CD8-positive, alpha-beta memory T cell (primary cell): ENCODE measurements around the gene MT1X. TPM values are rescaled to one million over a fixed set of nuclear protein-coding genes. Genes with fewer than 3 reads are reported as not detected.
A peak's percentile ranks its signal among the peaks of the same experiment; 100 is the strongest.

ENCODE experiments used
- CTCF ChIA-PET: fragments of 350-600 bp; sonication (Branson Sonifier 250); formaldehyde crosslinking; loops from one replicate; lab custom pipeline; 2021; ENCODE audit warnings: antibody characterized with exemption; lab: Charles Lee
- POLR2A ChIA-PET: fragments of 350-600 bp; sonication (Branson Sonifier 250); formaldehyde crosslinking; loops from one replicate; lab custom pipeline; 2021; ENCODE audit warnings: antibody characterized with exemption; lab: Charles Lee
- DNase-seq, 5 donors: peaks; one replicate each; pipeline versions ENCODE4 v3.0.0 to v3.0.0-alpha.2; 2020 to 2022; ENCODE audit warnings: mixed read lengths in 1 of 5
- H3K27ac ChIP-seq: one replicate; pipeline ENCODE4 v1.7.0; 2013; ENCODE audit warnings: low read depth, mild to moderate bottlenecking, low read length, moderate library complexity
- H3K27me3 ChIP-seq: 2 replicates; pipeline ENCODE4 v1.7.0; 2013; ENCODE audit warnings: low read length, mild to moderate bottlenecking; ENCODE audit not compliant: insufficient read depth, poor library complexity, severe bottlenecking
- H3K36me3 ChIP-seq: 2 replicates; pipeline ENCODE4 v1.7.0; 2013; ENCODE audit warnings: mild to moderate bottlenecking, low read length, moderate library complexity; ENCODE audit not compliant: insufficient read depth
- H3K4me1 ChIP-seq: 2 replicates; pipeline ENCODE4 v1.7.0; 2013; ENCODE audit warnings: mild to moderate bottlenecking, low read length, moderate library complexity; ENCODE audit not compliant: insufficient read depth
- H3K4me3 ChIP-seq: 2 replicates; pipeline ENCODE4 v1.7.0; 2013; ENCODE audit warnings: mild to moderate bottlenecking, low read length
- H3K9me3 ChIP-seq: 2 replicates; pipeline ENCODE4 v1.7.0; 2013; ENCODE audit warnings: mild to moderate bottlenecking, low read length
- H3K27ac Mint-ChIP-seq, 8 donors: one replicate each; pipeline ENCODE4 v1.8.0; 2020 to 2021; ENCODE audit warnings: mixed read lengths in 8 of 8, mild to moderate bottlenecking in 6 of 8, inconsistent platforms in 3 of 8, moderate library complexity in 3 of 8
- H3K27me3 Mint-ChIP-seq, 2 donors: one replicate each; pipeline ENCODE4 v1.8.0; 2020 to 2021; ENCODE audit warnings: mixed read lengths in 2 of 2, mild to moderate bottlenecking in 1 of 2, moderate library complexity in 1 of 2
- H3K36me3 Mint-ChIP-seq, 3 donors: one replicate each; pipeline ENCODE4 v1.8.0; 2020 to 2021; ENCODE audit warnings: mixed read lengths in 3 of 3, inconsistent platforms in 1 of 3, mild to moderate bottlenecking in 1 of 3
- H3K4me1 Mint-ChIP-seq, 3 donors: one replicate each; pipeline ENCODE4 v1.8.0; 2020 to 2021; ENCODE audit warnings: mixed read lengths in 3 of 3, inconsistent platforms in 1 of 3, mild to moderate bottlenecking in 1 of 3
- H3K4me3 Mint-ChIP-seq, 7 donors: one replicate each; pipeline ENCODE4 v1.8.0; 2020 to 2021; ENCODE audit warnings: mixed read lengths in 7 of 7, mild to moderate bottlenecking in 6 of 7, moderate library complexity in 4 of 7, inconsistent platforms in 2 of 7
- H3K9me3 Mint-ChIP-seq, 5 donors: one replicate each; pipeline ENCODE4 v1.8.0; 2020 to 2022; ENCODE audit warnings: mixed read lengths in 5 of 5, mild to moderate bottlenecking in 3 of 5, moderate library complexity in 2 of 5, inconsistent platforms in 1 of 5
- polyA plus RNA-seq: library from polyadenylated mRNA; unstranded; fragments of 300-500 nt; fragmentation: Illumina TruSeq; gene quantifications from one replicate; pipeline ENCODE4 v1.2.3, GENCODE V29; 2021
- total RNA-seq, 2 experiments: library from RNA; stranded (reverse); gene quantifications; one replicate each; pipeline ENCODE4 v1.2.3, GENCODE V29; 2021

MT1X gene
- total and polyA plus RNA-seq, 3 experiments from 2014 or later, result 85.4 to 181 (median 93.8) TPM

DNA sequence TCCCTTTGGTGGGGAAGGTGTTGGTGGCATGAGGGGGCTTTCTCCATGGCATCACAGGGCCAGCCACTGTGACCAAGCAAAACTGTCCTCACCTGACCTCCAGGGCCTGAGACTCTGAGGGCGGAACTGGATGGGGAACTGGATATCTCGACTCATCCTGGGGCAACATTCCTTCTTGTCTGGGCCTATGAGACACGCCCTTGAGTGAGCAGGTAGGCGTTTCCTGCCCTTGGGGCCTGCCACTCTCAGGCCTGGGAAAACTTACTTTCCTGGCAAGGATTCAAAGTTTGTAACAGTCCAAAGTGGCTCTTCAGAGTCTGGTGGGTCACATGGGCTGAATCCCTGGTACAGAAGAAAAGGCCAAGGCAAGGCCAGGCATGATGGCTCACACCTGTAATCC is 9.6 kb downstream of the MT1X start:
- Histone ChIP-seq H3K27me3 (no peaks in the 10 kb centered on the region), H3K4me1 (no peaks in the 10 kb centered on the region), H3K27ac (no peak overlapping the region), H3K9me3 (no peaks in the 10 kb centered on the region), H3K36me3 (no peaks in the 10 kb centered on the region), H3K4me3 (no peak overlapping the region)
- Mint-ChIP-seq H3K9me3 (no peaks in the 10 kb centered on the region), H3K4me3 (no peak overlapping the region), H3K27me3 (peaks cover 2 to 5% of the 10 kb centered on the region in 2 donors), H3K36me3 (no peaks in the 10 kb centered on the region), H3K4me1 (no peaks in the 10 kb centered on the region), H3K27ac (no peak overlapping the region)
- ChIA-PET CTCF (interaction anchor here (2.6 kb wide), 1 partner anchor 10 kb away, joined by 11 read pairs; no protein-coding TSS in a partner anchor), POLR2A (no interaction called here)
- no peak for DNase-seq

DNA sequence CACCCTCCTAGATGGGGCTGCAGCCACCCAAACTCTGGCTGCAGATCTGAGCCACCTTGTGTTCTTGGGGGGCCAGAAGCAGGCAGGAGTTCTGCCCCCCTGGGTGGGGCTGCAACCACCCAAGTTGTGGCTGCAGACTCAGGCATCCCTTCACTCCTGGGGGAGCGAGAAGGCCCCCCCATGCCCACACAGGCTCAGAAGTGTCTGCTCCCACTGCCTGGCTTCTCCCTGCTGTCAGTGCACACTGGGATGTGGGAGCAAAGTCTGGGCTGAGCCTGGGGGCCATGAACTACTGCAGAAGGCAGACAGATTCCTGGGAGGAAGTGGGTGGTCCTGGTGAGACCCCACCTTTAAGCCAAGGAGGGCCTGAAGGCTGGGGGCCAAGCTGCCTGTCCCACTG is 13.0 kb downstream of the MT1X start:
- CTCF ChIA-PET, result interaction anchor here (0.7 to 1.3 kb wide), 3 partner anchors 9 to 117 kb away, joined by 3 to 5 read pairs (median 3); no protein-coding TSS in a partner anchor
- Mint-ChIP-seq H3K27me3 (peaks cover 2 to 5% of the 10 kb centered on the region in 2 donors), H3K4me3 (no peak overlapping the region), H3K36me3 (peaks cover 0 to 6% (median 0%) of the 10 kb centered on the region in 3 donors), H3K27ac (no peak overlapping the region), H3K4me1 (no peaks in the 10 kb centered on the region), H3K9me3 (peaks cover 0 to 2% (median 0%) of the 10 kb centered on the region in 5 donors)
- Histone ChIP-seq H3K9me3 (no peaks in the 10 kb centered on the region), H3K27me3 (no peaks in the 10 kb centered on the region), H3K4me3 (no peak overlapping the region), H3K4me1 (no peaks in the 10 kb centered on the region), H3K27ac (no peak overlapping the region), H3K36me3 (no peaks in the 10 kb centered on the region)
- no peak for DNase-seq
- POLR2A ChIA-PET, result no interaction called here

DNA sequence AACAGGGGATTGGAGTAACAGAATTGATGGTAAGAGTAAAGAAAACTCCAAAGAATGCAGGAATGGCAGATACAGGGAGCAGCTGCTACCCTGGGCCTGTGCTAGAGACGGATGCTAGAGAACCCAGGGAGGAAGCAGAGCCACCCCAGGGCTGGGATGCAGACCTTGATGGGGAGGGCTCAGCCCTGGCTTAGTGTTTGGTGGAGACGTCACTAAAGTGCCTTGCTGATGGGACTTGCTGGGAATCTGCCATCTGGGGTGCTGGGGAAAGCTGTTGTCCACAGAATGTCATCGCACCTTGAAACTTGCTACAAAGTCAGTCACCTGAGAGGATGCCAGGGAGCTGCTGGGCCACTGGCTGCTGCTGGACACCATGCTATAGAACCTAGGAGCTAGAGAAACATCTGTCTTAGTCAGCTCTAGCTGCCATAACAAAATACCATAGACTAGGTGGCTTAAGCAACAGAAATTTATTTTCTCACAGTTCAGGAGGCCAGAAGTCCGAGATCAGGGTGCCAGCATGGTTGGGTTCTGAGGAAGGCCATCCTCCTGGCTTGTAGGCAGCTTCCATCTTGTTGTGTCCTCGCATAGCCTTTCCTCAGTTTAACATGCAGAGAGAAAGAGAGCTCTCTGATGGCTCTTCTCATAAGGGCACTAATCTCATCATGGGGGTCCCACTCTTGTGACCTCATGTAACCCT is 15.3 kb downstream of the MT1X start:
- H3K4me3 Mint-ChIP-seq, result no peak overlapping the region
- H3K4me1 Mint-ChIP-seq, result peaks cover 6 to 11% (median 10%) of the 10 kb centered on the region in 3 donors
- Histone ChIP-seq H3K27ac (no peak overlapping the region), H3K4me3 (no peak overlapping the region), H3K36me3 (no peaks in the 10 kb centered on the region), H3K4me1 (peaks cover 11% of the 10 kb centered on the region), H3K27me3 (no peaks in the 10 kb centered on the region), H3K9me3 (no peaks in the 10 kb centered on the region)
- ChIA-PET POLR2A (interaction anchor here (0.7 kb wide), 2 partner anchors 136 to 481 kb away, joined by 7 to 11 read pairs; no protein-coding TSS in a partner anchor), CTCF (interaction anchor here (0.9 to 1.0 kb wide), 2 partner anchors 25 to 94 kb away, joined by 3 read pairs; no protein-coding TSS in a partner anchor)
- peaks cover 0 to 2% (median 0%) of the 10 kb centered on the region in 5 donors for H3K9me3 Mint-ChIP-seq
- DNase-seq, result no peak
- no peak overlapping the region for H3K27ac Mint-ChIP-seq
- peaks cover 0 to 6% (median 0%) of the 10 kb centered on the region in 3 donors for H3K36me3 Mint-ChIP-seq
- H3K27me3 Mint-ChIP-seq, result no peaks in the 10 kb centered on the region

DNA sequence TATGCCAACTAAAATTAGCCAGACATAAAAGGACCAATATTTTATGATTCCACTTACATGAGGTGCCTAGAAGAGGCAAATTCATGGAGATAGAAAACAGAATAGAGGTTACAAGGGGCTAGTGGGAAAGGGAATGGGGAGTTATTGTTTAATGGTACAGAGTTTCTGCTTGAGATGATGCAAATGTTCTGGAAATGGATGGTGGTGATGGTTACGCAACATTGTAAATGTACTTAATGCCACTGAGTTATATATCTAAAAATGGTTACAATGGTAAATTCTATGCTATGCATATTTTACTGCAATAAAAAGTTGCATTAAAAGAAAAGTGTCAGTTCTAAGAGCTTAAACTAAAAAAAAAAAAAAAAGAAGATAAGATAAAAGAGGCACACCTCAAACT is 17.9 kb downstream of the MT1X start:
- no peak overlapping the region for H3K4me3 ChIP-seq
- Mint-ChIP-seq H3K27me3 (no peaks in the 10 kb centered on the region), H3K4me3 (no peak overlapping the region), H3K9me3 (peaks cover 0 to 2% (median 0%) of the 10 kb centered on the region in 5 donors), H3K36me3 (peaks cover 0 to 6% (median 0%) of the 10 kb centered on the region in 3 donors), H3K4me1 (peaks cover 6 to 11% (median 10%) of the 10 kb centered on the region in 3 donors), H3K27ac (peak overlapping the region in 2 of 8 donors; percentile 9 to 13)
- no peak overlapping the region for H3K27ac ChIP-seq
- peaks cover 11% of the 10 kb centered on the region for H3K4me1 ChIP-seq
- ChIA-PET POLR2A (no interaction called here), CTCF (interaction anchor here (0.7 to 4.7 kb wide), 5 partner anchors 18 to 123 kb away, joined by 3 to 65 read pairs (median 17); partner anchors contain the start of genes MT1X and MT2A)
- H3K9me3 ChIP-seq, result no peaks in the 10 kb centered on the region
- H3K27me3 ChIP-seq, result no peaks in the 10 kb centered on the region
- DNase-seq, result no peak
- no peaks in the 10 kb centered on the region for H3K36me3 ChIP-seq

GRCh38 chr16:56700631-56701030 is 18.4 kb downstream of the MT1X start:
- Mint-ChIP-seq H3K4me3 (no peak overlapping the region), H3K27ac (peak overlapping the region in 1 of 8 donors; percentile 23), H3K27me3 (no peaks in the 10 kb centered on the region), H3K36me3 (peaks cover 0 to 6% (median 0%) of the 10 kb centered on the region in 3 donors), H3K4me1 (peaks cover 6 to 11% (median 10%) of the 10 kb centered on the region in 3 donors), H3K9me3 (peaks cover 0 to 2% (median 0%) of the 10 kb centered on the region in 5 donors)
- Histone ChIP-seq H3K27ac (no peak overlapping the region), H3K4me3 (no peak overlapping the region), H3K4me1 (peaks cover 11% of the 10 kb centered on the region), H3K36me3 (no peaks in the 10 kb centered on the region), H3K27me3 (no peaks in the 10 kb centered on the region), H3K9me3 (no peaks in the 10 kb centered on the region)
- no peak for DNase-seq
- CTCF ChIA-PET, result interaction anchor here (0.7 to 4.7 kb wide), 7 partner anchors 19 to 187 kb away, joined by 3 to 65 read pairs (median 17); partner anchors contain the start of genes MT1X and MT2A
- POLR2A ChIA-PET, result no interaction called here

DNA sequence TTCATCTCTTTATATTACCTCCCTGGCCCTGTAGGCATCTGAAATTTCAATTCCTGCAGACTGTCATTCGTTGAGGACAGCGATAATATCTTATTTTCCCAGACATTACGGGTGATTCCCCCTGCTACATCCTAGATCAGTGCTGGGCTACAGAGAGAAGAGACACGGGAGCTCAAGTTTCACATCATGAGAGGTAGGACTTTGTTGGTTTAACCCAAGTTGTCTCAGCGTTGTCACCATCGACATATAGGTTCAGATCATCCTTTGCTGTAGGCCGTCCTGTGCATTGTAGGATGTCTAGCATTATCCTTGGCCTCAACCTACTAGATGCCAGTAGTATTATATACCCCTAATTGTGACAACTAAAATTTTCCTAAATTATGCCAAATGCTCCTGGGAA is 19.3 kb downstream of the MT1X start:
- DNase-seq, result no peak
- ChIA-PET POLR2A (interaction anchor here (0.6 to 2.0 kb wide), 5 partner anchors 19 to 129 kb away, joined by 3 to 13 read pairs (median 5); partner anchors contain the start of gene MT1X), CTCF (interaction anchor here (0.6 to 4.7 kb wide), 31 partner anchors 9 to 270 kb away, joined by 3 to 65 read pairs (median 5); partner anchors contain the start of genes MT1H, MT1X and MT2A)
- peaks cover 0 to 6% (median 0%) of the 10 kb centered on the region in 3 donors for H3K36me3 Mint-ChIP-seq
- no peak overlapping the region for H3K27ac ChIP-seq
- H3K27ac Mint-ChIP-seq, result peak overlapping the region in 6 of 8 donors; percentile 8 to 63 (median 46)
- no peaks in the 10 kb centered on the region for H3K9me3 ChIP-seq
- peaks cover 6 to 11% (median 10%) of the 10 kb centered on the region in 3 donors for H3K4me1 Mint-ChIP-seq
- peaks cover 0 to 2% (median 0%) of the 10 kb centered on the region in 5 donors for H3K9me3 Mint-ChIP-seq
- no peaks in the 10 kb centered on the region for H3K27me3 Mint-ChIP-seq
- H3K36me3 ChIP-seq, result no peaks in the 10 kb centered on the region
- peaks cover 11% of the 10 kb centered on the region for H3K4me1 ChIP-seq
- no peak overlapping the region for H3K4me3 Mint-ChIP-seq
- no peaks in the 10 kb centered on the region for H3K27me3 ChIP-seq
- no peak overlapping the region for H3K4me3 ChIP-seq

GRCh38 chr16:56702836-56703235 is 20.6 kb downstream of the MT1X start:
- Mint-ChIP-seq H3K36me3 (no peaks in the 10 kb centered on the region), H3K27ac (peak overlapping the region in 1 of 8 donors; percentile 47), H3K27me3 (no peaks in the 10 kb centered on the region), H3K9me3 (peaks cover 0 to 1% (median 0%) of the 10 kb centered on the region in 5 donors), H3K4me3 (no peak overlapping the region), H3K4me1 (peaks cover 8 to 15% (median 14%) of the 10 kb centered on the region in 3 donors)
- Histone ChIP-seq H3K27ac (no peak overlapping the region), H3K4me1 (peaks cover 14% of the 10 kb centered on the region), H3K27me3 (no peaks in the 10 kb centered on the region), H3K9me3 (no peaks in the 10 kb centered on the region), H3K4me3 (no peak overlapping the region), H3K36me3 (no peaks in the 10 kb centered on the region)
- CTCF ChIA-PET, result interaction anchor here (0.9 to 4.7 kb wide), 23 partner anchors 11 to 245 kb away, joined by 3 to 65 read pairs (median 5); partner anchors contain the start of genes MT1H and MT2A
- no peak for DNase-seq
- POLR2A ChIA-PET, result interaction anchor here (1.4 to 2.0 kb wide), 3 partner anchors 20 to 130 kb away, joined by 5 to 13 read pairs (median 7); partner anchors contain the start of gene MT1X
